Hematopoietic multipotent progenitor cell (in vitro differentiated cells): ENCODE results near the gene PPM1H. TPM values are rescaled to one million over a fixed set of nuclear protein-coding genes. Genes with fewer than 3 reads are reported as not detected.
A peak's percentile ranks its signal among the peaks of the same experiment; 100 is the strongest.

Experiments
- DNase-seq, 3 donors: peaks; one replicate each; pipeline ENCODE4 v3.0.0-alpha.2; 2011 to 2015; ENCODE audit warnings: low read depth in 2 of 3, low spot score in 2 of 3
- total RNA-seq: library from RNA; depleted of rRNA; stranded (reverse); fragments of >200 nt; gene quantifications from one replicate; pipeline ENCODE4 v1.2.3, GENCODE V29; 2012

Gene PPM1H
- total RNA-seq, 1 donor, result 15.1 TPM

DNA sequence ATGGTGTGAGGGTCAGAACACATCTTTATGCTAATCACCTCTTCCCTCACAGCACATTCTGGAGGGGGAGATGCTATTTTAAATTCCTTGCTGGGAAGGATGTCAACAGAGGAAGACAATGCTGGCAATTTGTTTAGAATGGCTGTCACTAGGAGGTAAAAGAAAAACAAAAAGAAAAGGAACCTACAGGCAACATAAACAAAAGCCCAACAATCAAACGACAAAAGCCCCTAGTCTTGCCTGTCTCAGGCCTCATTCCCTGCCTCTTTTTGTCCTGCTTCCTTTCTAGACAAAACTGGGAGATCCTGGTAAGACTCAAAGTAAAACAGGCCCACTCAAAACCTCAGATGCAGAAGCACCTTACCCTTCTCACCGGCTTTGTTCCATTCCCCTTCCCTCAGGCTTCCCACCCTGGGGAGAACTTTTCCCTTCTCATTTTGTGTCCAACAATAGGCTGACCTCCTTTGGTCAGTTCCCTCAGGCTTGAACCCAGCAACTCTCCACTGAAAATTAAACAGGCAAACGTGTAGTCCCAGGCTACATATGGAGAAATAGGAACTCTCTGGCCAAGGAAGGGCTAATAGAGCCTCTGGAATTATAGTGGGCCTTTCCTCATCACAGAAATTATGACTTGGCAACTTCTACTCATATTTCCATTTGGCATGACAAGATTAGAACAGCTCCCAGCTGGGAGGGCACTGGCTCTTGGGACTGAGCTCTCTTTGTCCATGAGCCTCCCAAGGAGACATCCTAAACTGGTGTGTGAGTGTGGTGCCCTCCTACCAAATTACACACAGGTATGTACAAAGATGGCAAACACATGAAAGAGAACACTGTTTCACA is 275.3 kb downstream of the PPM1H start:
- DNase-seq, result no peak

DNA sequence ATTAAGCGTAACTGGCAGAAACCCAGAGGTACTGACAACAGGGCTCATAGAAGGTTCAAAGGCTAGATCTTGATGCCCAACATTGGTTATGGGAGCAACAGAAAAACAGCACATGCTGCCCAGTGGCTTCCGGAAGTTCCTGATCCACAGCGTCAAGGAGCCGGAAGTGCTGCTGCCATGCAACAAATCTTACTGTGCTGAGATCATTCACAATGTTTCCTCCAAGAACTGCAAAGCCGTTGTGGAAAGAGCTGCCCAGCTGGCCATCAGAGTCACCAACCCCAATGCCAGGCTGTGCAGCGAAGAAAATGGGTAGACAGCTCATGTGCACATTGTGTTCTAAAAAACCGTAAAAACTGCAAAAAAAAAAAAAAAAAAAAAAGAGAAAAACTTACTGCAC is 276.0 kb downstream of the PPM1H start:
- no peak for DNase-seq

DNA sequence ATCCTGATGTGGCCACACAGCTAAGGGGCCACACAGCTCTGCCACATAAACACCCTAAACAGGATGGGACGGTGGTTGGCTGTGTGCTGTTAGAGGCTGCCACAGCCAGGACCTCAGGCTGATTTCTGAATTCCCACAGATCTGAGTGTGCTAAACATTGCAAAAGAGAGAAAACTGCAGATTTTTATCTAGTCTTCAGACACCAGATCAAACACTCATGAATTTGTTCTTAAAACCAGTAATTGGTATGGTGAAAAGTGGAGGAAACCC is 277.7 kb downstream of the PPM1H start:
- no peak for DNase-seq

GRCh38 chr12:62656591-62657362 is 278.2 kb downstream of the PPM1H start:
- DNase-seq, result no peak

DNA sequence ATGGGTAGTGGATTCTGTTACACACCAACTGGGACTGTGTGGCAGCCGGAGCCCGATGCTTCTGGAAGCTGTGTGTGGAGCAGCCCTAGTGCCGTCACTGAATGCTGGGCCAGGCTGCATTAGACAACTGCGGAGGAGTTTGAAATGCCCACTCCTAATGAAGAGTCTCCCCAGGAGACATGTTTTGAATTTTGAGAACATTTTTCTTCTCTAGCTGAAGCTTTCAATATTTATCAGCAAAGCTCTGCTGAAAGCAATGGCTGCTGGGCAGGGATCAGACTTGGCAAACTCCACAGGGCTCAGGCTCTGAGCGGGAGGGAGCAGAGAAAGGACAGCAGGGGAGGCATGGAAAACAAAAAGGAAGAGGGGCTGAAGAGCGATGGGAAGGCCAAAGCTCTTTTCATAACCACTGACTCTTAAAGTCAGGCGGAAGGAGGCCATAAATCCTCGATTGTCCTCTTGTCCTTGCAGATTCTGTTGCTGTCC is 279.2 kb downstream of the PPM1H start:
- DNase-seq, result no peak

DNA sequence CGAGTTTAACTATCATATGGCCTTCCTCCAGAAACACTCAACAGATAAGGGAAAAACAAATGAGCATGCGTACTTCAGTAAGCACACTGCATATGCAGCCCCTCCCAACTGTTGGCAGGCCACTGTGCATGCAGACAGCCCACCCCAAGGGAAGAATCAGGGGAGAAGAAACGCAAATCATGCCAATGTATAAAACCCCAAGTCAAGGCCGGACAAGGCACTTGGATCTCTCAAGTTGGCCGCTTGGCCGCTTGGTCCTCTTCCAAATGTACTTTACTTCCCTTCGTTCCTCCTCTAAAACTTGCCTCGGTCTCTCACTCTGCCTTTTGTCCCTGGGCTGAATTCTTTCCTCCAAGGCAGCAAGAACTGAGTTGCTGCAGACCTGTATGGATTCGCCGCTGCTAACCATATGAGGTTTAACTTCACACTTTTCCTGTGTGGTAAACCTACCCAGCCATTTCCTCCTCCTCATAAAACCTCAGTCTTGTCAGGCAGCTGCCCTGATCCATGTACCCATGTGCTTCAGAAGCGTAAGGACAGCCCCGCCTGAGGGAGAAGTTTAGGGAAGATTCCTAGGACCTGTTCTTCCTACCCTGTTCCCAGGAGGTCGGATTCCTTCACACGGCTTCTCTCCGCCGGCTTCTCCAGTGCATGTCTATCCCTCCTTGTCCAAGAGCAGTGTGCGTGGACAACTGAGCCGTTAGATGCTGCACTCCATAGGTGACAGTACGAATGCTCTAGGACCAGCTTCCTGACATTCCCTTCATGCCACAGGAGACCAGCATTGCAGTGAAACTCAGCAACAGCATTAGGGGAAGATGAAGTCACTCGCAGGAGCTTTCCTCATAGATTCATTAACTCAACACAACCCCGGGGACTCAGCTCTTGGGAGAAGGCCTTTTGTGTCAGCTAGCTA is 280.4 kb downstream of the PPM1H start:
- DNase-seq, result peak in 2 of 3 donors; percentile 13 to 50

DNA sequence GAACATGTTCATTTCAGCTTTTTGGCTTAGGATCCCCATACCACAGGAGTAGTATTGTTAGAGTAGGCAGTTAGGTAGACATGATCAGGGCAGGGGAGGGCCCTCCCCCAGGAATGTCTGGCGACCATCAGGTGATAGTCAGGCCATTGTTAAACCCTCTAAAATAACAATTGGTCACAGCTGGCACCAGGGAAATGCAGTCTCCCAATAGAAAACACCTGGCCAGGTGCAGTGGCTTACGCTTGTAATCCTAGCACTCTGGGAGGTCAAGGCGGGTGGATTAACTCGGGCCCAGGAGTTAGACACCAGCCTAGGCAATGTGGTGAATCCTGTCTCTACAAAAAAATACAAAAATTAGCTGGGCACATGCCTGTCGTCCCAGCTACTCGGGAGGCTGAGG is 281.2 kb downstream of the PPM1H start:
- no peak for DNase-seq

GRCh38 chr12:62653304-62653703 is 281.6 kb downstream of the PPM1H start:
- no peak for DNase-seq

GRCh38 chr12:62651138-62651537 is 283.8 kb downstream of the PPM1H start:
- DNase-seq, result no peak

- DNase-seq, result no peak
Measured at GRCh38 chr12:62649412-62650138, 285.4 kb downstream of the PPM1H start.

DNA sequence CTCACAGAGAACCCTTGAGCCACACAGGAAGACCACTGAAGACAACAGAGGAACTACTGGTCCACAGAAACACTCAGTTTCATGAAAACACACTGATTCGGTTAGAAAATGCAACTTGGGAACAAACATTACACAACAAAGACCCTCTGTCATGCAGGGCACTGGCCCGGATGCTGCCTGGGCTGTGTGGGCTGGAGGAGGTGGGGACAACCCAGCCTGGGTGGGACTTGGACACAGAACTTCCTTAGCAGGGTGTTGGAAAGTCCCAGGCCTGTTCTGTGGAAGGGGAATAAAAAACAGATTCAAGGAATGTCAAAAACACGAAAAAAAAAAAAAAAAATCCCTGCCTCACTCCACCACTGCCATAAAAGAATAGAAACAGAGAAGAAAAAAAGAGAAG is 287.4 kb downstream of the PPM1H start:
- DNase-seq, result no peak

DNA sequence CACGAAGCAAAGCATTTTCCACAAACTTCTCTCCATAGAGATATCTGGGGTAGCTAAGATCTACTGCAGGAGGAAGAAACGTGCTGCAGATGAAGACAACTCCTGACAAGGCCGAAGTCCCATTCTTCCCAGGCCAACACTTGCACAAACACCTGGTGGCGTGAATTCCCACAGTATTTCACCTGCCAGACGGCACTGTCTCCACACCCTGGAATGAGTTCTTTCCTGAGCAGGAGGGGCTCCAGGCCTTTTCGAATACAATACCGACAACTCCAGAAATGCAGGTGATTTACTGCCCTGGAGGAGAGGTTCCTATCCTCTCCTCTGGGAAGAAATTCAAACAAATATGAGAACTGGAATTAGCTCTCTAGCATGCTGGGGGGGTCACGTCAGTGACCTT is 288.4 kb downstream of the PPM1H start:
- no peak for DNase-seq

GRCh38 chr12:62643486-62643885 is 291.5 kb downstream of the PPM1H start:
- no peak for DNase-seq

DNA sequence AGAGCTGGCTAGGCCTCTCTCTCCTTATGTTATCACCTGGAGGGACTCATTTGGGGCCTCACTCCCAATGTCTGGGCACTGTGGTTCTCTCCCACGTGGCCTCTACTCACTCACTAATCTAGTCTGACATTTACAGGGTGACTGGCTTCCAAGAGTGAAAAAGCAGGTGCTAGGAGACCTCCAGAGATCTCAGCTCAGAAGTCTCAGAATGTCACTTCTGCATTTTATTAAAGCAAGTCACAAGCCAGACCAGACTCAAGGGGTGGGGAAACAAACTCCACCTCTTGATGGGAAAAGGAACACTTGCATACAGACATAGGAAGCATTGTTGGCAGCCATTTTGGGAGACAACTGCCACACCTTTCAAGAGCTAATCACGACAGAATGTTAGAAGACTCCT is 292.5 kb downstream of the PPM1H start:
- peak in 2 of 3 donors; percentile 9 to 54 for DNase-seq

- peak in 2 of 3 donors; percentile 45 to 54 for DNase-seq
Measured at GRCh38 chr12:62640910-62641448, 294.0 kb downstream of the PPM1H start.

- DNase-seq, result no peak
Measured at GRCh38 chr12:62637679-62638078, 297.3 kb downstream of the PPM1H start.

- DNase-seq, result no peak
Measured at GRCh38 chr12:62635649-62636048, 299.3 kb downstream of the PPM1H start.

DNA sequence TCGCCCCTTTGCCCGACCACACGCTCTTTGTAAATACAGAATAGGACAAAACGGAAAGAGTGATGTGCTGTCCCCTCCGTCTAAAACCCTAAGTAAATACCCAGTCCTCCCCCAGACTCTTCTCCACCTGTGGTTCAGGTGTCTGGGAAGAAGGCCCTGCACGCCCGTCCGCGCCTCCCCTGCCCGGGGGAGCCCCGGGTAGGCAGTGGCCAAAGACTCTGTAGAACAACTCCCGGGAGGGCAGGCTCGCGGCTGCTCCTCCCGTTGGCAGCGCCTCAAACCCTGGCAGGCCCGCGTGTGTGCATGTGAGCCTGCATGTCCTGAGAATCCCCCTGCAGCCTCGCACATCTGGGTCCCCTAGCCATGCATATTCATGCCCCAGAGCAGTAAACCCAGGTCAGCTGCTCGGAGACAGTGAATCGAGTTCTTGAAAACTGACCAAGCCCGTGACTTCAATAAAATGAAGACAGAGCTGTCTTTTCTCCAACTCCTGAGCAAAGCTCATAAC is 302.5 kb downstream of the PPM1H start:
- DNase-seq, result peak in 2 of 3 donors; percentile 21 to 27

GRCh38 chr12:62631471-62632410 is 303.2 kb downstream of the PPM1H start:
- DNase-seq, result peak in 2 of 3 donors; percentile 22 to 31
